Spleen (tissue), 7 donors: ENCODE measurements around the gene TMEM127.

Source experiments
- CTCF ChIP-seq, 11 experiments: fragments of 200-600 bp in 7 of 11; fragments of 450-650 bp in 4 of 11; sonication (generic) in 4 of 11; IDR thresholded peaks in 8 of 11; conservative IDR thresholded peaks in 3 of 11; 1 replicate in 7 of 11; 2 replicates in 4 of 11; pipeline versions ENCODE4 v1.4.0 to v1.8.0; 2016 to 2021; ENCODE audit warnings: antibody characterized with exemption in 11 of 11, inconsistent platforms in 4 of 11, mild to moderate bottlenecking in 1 of 11
- POLR2A ChIP-seq, 3 donors: fragments of 450-650 bp; IDR thresholded peaks; one replicate each; pipeline ENCODE4 v1.5.1; 2017; ENCODE audit warnings: antibody characterized with exemption in 3 of 3, mild to moderate bottlenecking in 1 of 3
- donor health status: DM: no; HTN: no; CAD: no; lungs with moderate emphysema.
- donor health status: DM: no; HTN: no; CAD: no.
- donor health status: DM: no; HTN: no; CAD: no.

DNA sequence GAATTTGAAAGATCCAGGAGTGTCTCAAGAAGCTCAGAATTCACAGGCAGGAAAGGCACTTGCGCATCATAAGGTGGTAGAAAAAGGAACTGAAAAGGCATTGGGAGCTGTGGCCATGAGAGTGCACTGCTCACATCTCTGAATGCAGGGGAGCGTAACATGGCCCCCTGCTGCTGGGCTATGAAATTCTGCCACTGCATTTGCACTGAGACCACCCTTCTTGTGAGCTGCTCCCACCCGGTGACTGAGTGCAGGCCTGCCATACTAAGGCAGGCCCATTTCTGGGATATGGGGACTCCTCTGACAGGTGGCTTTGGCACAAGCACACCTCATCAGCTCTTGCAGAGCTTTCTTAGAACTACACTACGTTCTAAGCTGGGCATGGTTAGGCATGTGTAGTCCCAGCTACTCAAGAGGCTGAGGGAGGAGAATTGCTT is 31.9 kb downstream of the TMEM127 start:
- peak in 7 of 11 experiments; percentile 7 to 41 (median 29) for TF ChIP-seq CTCF (IDR thresholded peaks at IDR 0.05 in 8 of 11, conservative IDR thresholded peaks at IDR 0.05 in 3 of 11)
- no peak for TF ChIP-seq POLR2A (IDR thresholded peaks at IDR 0.05)
